HG03378 (cell line): ENCODE results near the gene DNAJC6.
"Not testable (repeated sequence)": the region's sequence is repeated elsewhere in the genome, so short reads cannot be mapped to it uniquely, and the experiment has no call there.

ENCODE experiments used
- ATAC-seq: cut with Tn5 transposase; IDR thresholded peaks from one replicate; pipeline ENCODE4 v1.9.1; 2021; ENCODE audit warnings: mild to moderate bottlenecking, moderate library complexity; ENCODE audit not compliant: unreplicated experiment

DNAJC6 gene

DNA sequence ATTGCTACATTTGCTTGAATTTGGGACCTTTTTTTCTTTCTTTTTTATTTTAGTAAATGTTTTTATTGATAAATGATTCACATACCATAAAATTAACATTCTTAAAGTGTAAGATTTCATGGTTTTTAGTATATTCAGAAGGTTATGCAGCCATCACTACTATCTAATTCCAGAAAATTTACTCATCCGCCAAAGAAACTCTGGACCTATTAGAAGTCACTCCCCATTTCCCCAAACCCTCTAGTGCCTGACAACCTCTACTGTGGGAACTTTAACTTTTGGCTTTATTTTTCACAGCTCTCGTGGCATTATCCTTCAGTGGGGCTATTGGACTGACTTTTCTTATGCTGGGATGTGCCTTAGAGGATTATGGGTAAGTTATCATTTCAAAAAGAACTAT lies 115.7 kb downstream of the DNAJC6 start:
- ATAC-seq, result no peak

DNA sequence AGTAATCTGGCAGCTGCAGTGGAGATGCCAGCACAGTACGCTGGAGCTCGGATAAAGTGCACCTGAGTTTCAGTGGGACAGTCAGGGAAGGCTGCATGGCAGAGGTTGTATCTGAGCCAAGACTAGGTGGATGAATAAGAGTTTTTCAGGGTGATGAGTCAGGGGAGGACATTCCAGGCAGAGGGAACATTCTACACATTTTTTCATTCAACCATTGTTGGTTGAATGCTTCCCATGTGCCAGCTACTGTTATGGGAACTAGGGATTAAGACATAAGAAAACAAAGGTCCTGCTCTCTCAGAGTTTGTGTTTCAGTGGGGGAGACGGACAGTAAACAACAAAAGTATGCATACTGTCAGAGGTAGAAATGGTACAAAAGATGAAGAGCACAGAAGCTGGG lies 116.4 kb downstream of the DNAJC6 start:
- no peak for ATAC-seq

- ATAC-seq, result no peak
Measured at GRCh38 chr1:65429078-65429477, 119.7 kb downstream of the DNAJC6 start.

- no peak for ATAC-seq
Measured at GRCh38 chr1:65429806-65430205, 120.5 kb downstream of the DNAJC6 start.

GRCh38 chr1:65431111-65431705 lies 121.9 kb downstream of the DNAJC6 start:
- ATAC-seq, result no peak

GRCh38 chr1:65432918-65433317 lies 123.6 kb downstream of the DNAJC6 start:
- ATAC-seq, result no peak

DNA sequence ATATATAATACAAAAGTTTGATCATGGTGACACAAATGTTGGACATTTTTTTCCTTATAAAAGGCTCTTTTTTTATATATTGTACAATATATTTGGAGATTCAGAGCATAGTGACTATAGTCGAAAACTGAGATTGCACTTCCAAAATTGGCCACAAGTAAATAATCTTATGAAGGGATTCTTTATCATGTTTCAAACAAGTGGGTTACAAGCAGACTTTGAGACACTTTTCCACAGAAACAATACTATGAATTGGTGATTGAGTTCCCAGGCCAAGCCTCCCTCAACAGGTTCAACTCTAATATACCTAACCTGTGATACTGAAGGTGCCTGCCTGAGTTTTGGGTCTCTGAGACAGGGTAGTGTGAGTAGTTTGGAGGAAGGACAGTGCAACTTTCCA lies 124.9 kb downstream of the DNAJC6 start:
- ATAC-seq, result no peak

GRCh38 chr1:65434760-65435159 lies 125.4 kb downstream of the DNAJC6 start:
- no peak for ATAC-seq

- no peak for ATAC-seq
Measured at GRCh38 chr1:65435987-65436386, 126.6 kb downstream of the DNAJC6 start.

- no peak for ATAC-seq
Measured at GRCh38 chr1:65437616-65438015, 128.3 kb downstream of the DNAJC6 start.

- no peak for ATAC-seq
Measured at GRCh38 chr1:65440322-65440900, 131.1 kb downstream of the DNAJC6 start.

GRCh38 chr1:65440915-65441314 lies 131.6 kb downstream of the DNAJC6 start:
- no peak for ATAC-seq

DNA sequence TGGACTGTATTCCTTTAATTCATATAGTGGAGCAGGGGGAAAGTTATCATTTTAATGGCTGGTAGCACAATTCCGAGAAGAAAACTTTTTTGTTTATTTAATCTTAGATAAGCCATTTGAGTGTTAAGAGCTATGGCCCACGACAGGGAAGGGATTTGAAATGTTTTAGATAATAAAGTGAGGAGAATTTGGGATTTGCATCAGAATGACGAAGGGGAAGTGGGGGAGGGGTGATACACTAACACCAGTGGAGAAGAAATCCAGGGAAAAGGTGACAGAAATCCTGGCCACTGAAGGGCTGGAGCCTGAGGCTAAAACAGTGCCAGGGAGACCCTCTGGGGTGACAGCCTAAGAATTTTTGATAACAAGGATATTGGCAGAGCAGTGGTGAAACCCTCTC lies 132.1 kb downstream of the DNAJC6 start:
- no peak for ATAC-seq

DNA sequence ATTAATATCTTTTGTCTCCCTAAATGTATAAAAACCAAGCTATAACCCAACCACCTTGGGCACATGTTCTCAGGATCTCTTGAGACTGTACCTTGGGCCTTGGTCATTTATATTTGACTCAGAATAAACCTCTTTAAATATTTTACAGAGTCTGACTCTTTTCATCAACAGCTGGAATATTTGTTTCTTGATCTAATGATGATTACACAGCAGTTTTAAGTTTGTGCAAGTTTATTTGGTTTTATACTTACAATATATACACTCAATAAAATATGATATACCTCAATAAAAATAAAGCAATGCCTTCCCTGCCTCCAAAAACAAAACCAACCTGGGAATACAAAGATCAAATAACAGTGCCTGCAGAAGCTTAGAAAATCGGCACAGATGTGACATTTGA lies 133.1 kb downstream of the DNAJC6 start:
- ATAC-seq, result no peak

DNA sequence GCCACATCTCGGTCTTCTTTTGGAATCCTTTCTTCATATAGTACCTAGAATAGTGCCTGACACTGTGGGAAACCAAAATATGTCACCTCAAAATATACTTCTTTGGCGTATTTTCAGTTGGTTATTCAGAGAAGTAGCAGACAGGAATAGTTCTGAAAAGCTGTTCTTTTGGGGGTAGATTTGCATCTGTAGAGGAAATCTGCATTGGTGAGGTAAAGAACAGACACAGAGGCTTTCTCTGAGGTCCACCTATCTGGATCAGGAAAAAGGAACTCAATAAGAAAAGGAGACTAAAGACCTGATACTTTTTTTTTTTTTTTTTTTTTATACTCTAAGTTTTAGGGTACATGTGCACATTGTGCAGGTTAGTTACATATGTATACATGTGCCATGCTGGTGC lies 134.3 kb downstream of the DNAJC6 start:
- no peak for ATAC-seq

DNA sequence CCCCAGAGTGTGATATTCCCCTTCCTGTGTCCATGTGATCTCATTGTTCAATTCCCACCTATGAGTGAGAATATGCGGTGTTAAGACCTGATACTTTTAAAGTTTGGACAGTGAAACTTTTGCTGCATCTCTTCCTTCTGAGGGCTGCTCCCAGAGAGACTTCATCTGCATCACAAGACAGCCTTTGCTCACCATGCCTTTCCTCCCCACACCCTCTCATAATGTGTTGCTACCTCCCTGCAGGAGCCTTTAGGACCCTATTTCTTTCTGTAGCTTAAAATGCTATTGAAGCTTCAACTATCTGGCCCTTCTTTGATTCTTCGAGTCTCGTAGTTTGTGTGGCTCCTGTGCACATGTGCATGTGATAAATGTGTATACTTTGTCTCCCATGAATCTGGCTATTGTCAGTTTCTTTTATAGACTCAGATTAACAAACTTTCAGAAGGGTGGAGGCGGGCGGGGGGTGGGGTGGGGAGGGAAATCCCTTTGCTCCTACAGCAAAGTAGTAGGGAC lies 134.8 kb downstream of the DNAJC6 start:
- no peak for ATAC-seq

DNA sequence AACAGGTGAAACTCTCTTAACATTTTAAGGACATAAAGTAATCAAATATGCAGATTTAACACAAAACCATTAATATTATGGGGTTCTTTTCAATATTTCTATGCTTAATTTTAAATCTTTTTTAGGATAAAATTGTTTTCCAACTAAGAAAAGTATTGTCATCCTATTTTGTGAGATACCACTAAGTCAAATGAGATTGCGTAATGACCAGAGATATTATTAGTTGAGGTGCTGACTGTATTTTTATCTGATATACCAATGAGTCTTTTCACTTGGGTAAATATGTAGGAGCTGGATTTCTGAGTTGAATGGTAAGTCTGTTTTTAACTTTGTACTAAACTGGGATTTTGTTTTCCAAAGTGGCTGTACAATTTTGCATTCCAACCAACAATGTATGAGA lies 136.5 kb downstream of the DNAJC6 start:
- no peak for ATAC-seq

- no peak for ATAC-seq
Measured at GRCh38 chr1:65449214-65449823, 140.0 kb downstream of the DNAJC6 start.

DNA sequence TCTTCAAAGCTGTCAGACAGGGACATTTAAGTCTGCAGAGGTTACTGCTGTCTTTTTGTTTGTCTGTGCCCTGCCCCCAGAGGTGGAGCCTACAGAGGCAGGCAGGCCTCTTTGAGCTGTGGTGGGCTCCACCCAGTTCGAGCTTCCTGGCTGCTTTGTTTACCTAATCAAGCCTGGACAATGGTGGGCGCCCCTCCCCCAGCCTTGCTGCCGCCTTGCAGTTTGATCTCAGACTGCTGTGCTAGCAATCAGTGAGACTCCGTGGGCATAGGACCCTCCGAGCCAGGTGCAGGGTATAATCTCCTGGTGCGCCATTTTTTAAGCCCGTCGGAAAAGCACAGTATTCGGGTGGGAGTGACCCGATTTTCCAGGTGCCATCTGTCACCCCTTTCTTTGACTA lies 146.3 kb downstream of the DNAJC6 start:
- not testable (repeated sequence) for ATAC-seq

DNA sequence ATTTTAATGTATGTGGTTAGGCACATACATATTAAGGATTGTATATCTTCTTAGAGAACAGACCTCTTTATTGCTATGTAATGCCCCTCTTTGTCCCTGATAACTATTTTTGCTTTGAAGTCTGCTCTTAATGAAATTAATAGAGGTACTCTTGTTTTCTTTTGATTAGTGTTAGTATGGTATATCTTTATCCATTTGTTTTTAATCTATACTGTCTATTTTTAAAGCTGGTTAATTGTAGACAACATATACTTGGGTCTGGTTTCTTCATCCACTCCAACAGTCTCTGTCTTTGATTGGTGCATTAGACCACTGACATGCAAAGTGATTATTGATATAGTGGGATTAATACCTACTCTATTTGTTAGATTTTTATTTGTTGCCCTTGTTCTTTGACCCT lies 147.1 kb downstream of the DNAJC6 start:
- no peak for ATAC-seq

GRCh38 chr1:65457868-65458267 lies 148.5 kb downstream of the DNAJC6 start:
- ATAC-seq, result no peak

- no peak for ATAC-seq
Measured at GRCh38 chr1:65458730-65459396, 149.5 kb downstream of the DNAJC6 start.
